ENCODE data around the gene VWA1.
"Not testable (repeated sequence)": the region's sequence is repeated elsewhere in the genome, so short reads cannot be mapped to it uniquely, and the experiment has no call there.

VWA1 gene

GRCh38 chr1:1455366-1455884 lies 19.9 kb downstream of the VWA1 start:
- no peak for TF ChIP-seq ZFX (IDR thresholded peaks at IDR 0.05)
- no peak for TF ChIP-seq CTCF (conservative IDR thresholded peaks at IDR 0.05)
- no peak overlapping the region for H3K27ac ChIP-seq

- H3K27ac ChIP-seq = not testable (repeated sequence)
Measured at GRCh38 chr1:1455934-1456333, 20.4 kb downstream of the VWA1 start.

- not testable (repeated sequence) for H3K27ac ChIP-seq
Measured at GRCh38 chr1:1456683-1457255, 21.3 kb downstream of the VWA1 start.

- H3K27ac ChIP-seq = not testable (repeated sequence)
Measured at GRCh38 chr1:1459156-1459555, 23.7 kb downstream of the VWA1 start.

- not testable (repeated sequence) for H3K27ac ChIP-seq
Measured at GRCh38 chr1:1459711-1460110, 24.2 kb downstream of the VWA1 start.

GRCh38 chr1:1460540-1461130 lies 25.1 kb downstream of the VWA1 start:
- no peak for TF ChIP-seq CTCF (conservative IDR thresholded peaks at IDR 0.05)
- TF ChIP-seq ZFX (IDR thresholded peaks at IDR 0.05) = no peak
- no peak overlapping the region for H3K27ac ChIP-seq

- TF ChIP-seq CTCF (conservative IDR thresholded peaks at IDR 0.05) = no peak
- no peak for TF ChIP-seq ZFX (IDR thresholded peaks at IDR 0.05)
- H3K27ac ChIP-seq = no peak overlapping the region
Measured at GRCh38 chr1:1461721-1462317, 26.3 kb downstream of the VWA1 start.

GRCh38 chr1:1462318-1462966 lies 27.0 kb downstream of the VWA1 start:
- TF ChIP-seq ZFX (IDR thresholded peaks at IDR 0.05) = no peak
- no peak for TF ChIP-seq CTCF (conservative IDR thresholded peaks at IDR 0.05)
- H3K27ac ChIP-seq = no peak overlapping the region

GRCh38 chr1:1463312-1463711 lies 27.8 kb downstream of the VWA1 start:
- TF ChIP-seq ZFX (IDR thresholded peaks at IDR 0.05) = no peak
- no peak for TF ChIP-seq CTCF (conservative IDR thresholded peaks at IDR 0.05)
- H3K27ac ChIP-seq = no peak overlapping the region

GRCh38 chr1:1468196-1468985 lies 32.9 kb downstream of the VWA1 start:
- not testable (repeated sequence) for H3K27ac ChIP-seq
